ENCODE measurements around the gene COX5A.
"Not testable (repeated sequence)": the region's sequence is repeated elsewhere in the genome, so short reads cannot be mapped to it uniquely, and the experiment has no call there.

COX5A gene

DNA sequence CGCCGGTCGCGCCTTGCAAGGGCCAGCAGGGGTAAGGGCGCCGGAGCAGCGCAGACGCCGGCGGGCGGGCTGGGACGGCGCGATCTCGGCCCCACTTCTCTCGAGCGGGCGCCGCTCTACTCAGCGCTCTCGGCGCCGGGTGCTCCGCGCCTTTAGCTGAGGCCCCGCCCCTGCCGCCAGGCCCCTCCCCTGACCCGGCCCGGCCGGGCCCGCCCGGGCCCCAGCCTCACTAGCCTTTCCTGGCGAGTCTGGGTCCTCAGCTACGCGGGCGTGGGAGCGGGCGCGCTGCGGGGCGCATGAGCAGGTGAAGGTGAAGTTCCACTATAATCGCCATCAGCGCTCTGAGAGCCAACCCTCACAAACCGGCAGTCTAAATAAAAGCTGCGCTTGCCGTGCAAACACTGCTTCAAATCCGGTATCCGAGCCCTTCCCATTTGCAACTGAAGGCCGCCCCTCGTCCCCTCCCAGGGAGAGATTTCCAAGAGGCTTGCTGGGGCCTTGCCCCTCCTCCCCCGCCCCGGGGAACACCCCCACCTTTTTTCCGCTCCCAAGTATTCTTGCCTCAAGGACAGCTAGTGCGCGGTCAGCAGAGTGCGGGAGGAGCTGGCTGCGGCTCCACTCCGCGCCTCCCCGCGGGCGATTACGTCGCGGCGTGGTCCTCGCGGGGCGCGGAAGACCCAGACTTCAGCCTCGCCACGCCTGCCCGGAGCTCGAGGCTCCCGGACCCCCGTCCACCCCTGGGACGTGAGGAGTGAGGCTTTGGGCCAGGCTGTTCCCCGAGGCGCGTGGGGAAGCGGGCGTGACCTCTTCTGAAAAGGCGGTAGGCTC lies 19.0 kb upstream of the COX5A start, which contains the start of gene RPP25:
Gene RPP25, minus strand, starts transcription at position 125 of the 828 bp plus-strand sequence. CDS start 189 bp downstream, outside the sequence.
- no peak within 1 kb of the TSS for H3K27ac ChIP-seq (ENCODE audit: insufficient read depth, low read length, poor library complexity, severe bottlenecking)
- H3K9me3 ChIP-seq (ENCODE audit: control insufficient read depth, low read length) = no peaks in the 10 kb centered on the region
- peak; percentile 22 to 51 (median 44) for DNase-seq
- H3K36me3 ChIP-seq (ENCODE audit: control insufficient read depth, insufficient read depth, low read length) = no peaks in the 10 kb centered on the region
- H3K4me1 ChIP-seq (ENCODE audit: control insufficient read depth, insufficient read depth, low read length, poor library complexity, severe bottlenecking) = peaks cover 36% of the 10 kb centered on the region
- H3K27me3 ChIP-seq (replicated peaks; ENCODE audit: control insufficient read depth, insufficient read depth, low read length, poor library complexity, severe bottlenecking) = peaks cover 30% of the 10 kb centered on the region
- peak within 1 kb of the TSS; percentile 57 for H3K4me3 ChIP-seq (ENCODE audit: insufficient read depth, low read depth, low read length, poor library complexity, severe bottlenecking)

DNA sequence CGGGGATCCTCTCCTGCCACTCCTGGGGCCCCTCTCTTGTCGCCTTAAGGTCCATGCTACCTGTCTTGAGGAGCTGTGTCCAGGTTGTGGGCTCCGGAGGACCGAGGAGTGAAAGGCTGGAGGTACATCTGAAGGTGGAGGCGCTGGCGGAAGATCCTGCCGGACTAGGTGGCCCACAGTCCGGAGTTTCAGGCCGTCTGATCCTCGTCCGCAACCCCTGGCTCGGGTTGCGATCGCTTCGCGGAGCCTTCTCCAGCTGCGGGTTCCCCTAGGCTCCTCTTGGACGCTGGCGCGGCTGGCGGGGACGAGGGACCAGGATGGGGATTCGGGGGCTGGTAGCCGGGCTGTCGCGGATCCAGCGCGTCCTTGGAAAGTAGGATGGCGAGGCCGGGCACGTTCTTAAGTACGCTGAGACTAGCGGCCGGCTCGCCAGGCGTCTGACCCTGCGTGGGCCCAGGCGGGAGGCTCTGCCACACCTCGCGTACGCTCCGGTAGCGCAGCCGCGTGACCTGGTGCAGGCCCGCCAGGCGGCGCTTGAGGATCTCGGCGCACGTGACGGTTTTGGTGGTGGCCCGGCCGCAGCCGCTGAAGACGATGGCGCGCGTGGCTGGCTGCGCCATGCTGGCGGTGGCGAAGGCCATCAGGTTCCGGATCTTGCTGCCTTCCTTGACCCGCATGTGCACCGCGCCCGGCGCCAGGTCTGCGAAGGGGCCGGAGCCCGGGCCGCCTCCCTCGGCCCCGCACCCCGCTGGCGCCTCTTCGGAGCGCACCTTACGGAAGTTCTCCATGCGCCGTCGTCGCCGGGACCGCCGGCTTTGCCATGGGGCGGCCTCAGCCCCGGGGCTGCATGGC lies 18.1 kb upstream of the COX5A start:
- Histone ChIP-seq H3K36me3 (ENCODE audit: control insufficient read depth, insufficient read depth, low read length) (no peaks in the 10 kb centered on the region), H3K9me3 (ENCODE audit: control insufficient read depth, low read length) (no peaks in the 10 kb centered on the region), H3K27ac (ENCODE audit: insufficient read depth, low read length, poor library complexity, severe bottlenecking) (no peak overlapping the region), H3K4me3 (ENCODE audit: insufficient read depth, low read depth, low read length, poor library complexity, severe bottlenecking) (peak overlapping the region; percentile 57), H3K27me3 (replicated peaks; ENCODE audit: control insufficient read depth, insufficient read depth, low read length, poor library complexity, severe bottlenecking) (peaks cover 30% of the 10 kb centered on the region), H3K4me1 (ENCODE audit: control insufficient read depth, insufficient read depth, low read length, poor library complexity, severe bottlenecking) (peaks cover 36% of the 10 kb centered on the region)
- peak; percentile 20 to 27 (median 25) for DNase-seq

DNA sequence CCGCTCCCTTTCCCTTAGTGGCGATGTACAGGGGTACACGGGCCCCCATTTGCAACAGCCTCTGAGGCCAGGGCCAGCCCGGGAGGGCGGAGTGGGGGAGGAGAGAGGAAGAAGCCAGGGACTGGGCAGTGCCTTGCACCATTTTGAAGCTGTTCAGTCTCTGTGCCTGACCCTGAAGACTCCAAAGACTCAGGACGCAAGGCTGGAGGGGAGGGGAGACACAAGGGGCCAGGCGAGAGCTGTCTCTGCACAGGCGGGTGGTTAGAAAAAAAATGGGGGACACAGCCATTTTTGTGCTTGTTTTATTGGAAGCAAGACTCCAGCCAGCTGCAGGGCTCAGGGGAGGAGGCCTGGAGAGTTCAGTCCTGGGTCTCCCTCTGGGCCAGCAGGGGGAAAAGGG lies 17.1 kb upstream of the COX5A start:
- Histone ChIP-seq H3K9me3 (ENCODE audit: control insufficient read depth, low read length) (no peaks in the 10 kb centered on the region), H3K36me3 (ENCODE audit: control insufficient read depth, insufficient read depth, low read length) (no peaks in the 10 kb centered on the region), H3K4me3 (ENCODE audit: insufficient read depth, low read depth, low read length, poor library complexity, severe bottlenecking) (no peak overlapping the region), H3K4me1 (ENCODE audit: control insufficient read depth, insufficient read depth, low read length, poor library complexity, severe bottlenecking) (peaks cover 36% of the 10 kb centered on the region), H3K27me3 (replicated peaks; ENCODE audit: control insufficient read depth, insufficient read depth, low read length, poor library complexity, severe bottlenecking) (peaks cover 30% of the 10 kb centered on the region), H3K27ac (ENCODE audit: insufficient read depth, low read length, poor library complexity, severe bottlenecking) (no peak overlapping the region)
- no peak for DNase-seq

DNA sequence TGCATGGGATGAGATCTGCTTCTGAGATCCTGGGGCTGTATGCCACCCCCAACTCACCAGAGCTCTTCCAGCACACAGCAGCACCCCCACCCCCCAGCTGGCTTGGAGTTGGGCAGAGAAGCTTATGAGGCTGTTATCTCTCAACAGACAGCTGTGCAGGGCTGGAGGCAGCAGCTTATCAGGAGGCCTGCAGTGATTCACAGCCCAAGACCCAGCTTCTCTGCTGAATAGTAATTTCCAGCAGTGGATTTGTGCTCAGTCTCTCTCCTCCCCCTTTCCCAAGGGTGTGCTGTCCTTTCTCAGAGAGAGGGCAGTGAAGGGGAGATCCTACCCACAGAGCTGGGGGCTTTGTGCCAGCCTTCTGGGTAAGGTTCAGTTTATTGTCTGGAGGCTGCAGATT lies 16.6 kb upstream of the COX5A start:
- Histone ChIP-seq H3K4me1 (ENCODE audit: control insufficient read depth, insufficient read depth, low read length, poor library complexity, severe bottlenecking) (peaks cover 36% of the 10 kb centered on the region), H3K4me3 (ENCODE audit: insufficient read depth, low read depth, low read length, poor library complexity, severe bottlenecking) (no peak overlapping the region), H3K27ac (ENCODE audit: insufficient read depth, low read length, poor library complexity, severe bottlenecking) (no peak overlapping the region), H3K27me3 (replicated peaks; ENCODE audit: control insufficient read depth, insufficient read depth, low read length, poor library complexity, severe bottlenecking) (peaks cover 29% of the 10 kb centered on the region), H3K9me3 (ENCODE audit: control insufficient read depth, low read length) (no peaks in the 10 kb centered on the region), H3K36me3 (ENCODE audit: control insufficient read depth, insufficient read depth, low read length) (no peaks in the 10 kb centered on the region)
- no peak for DNase-seq

DNA sequence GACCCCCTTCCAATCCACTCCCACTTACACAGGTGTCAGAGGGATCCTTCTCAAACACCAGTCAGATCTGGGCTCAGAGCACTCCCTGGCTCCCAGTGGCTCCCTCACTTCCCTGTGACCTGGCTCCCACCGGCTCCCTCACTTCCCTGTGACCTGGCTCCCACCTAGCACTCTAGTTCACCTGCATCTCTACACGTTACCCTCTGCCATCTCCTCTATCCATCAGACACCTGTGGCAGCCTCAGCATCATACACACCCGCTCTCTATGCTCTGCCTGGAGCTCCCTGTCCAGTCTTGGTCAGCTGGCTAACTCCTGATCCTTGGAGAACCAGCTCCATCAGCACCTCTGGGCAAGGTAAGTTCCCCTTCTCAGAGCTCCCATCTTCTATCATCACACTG lies 13.1 kb upstream of the COX5A start:
- peaks cover 5% of the 10 kb centered on the region for H3K4me1 ChIP-seq (ENCODE audit: control insufficient read depth, insufficient read depth, low read length, poor library complexity, severe bottlenecking)
- H3K36me3 ChIP-seq (ENCODE audit: control insufficient read depth, insufficient read depth, low read length) = no peaks in the 10 kb centered on the region
- DNase-seq = no peak
- H3K27me3 ChIP-seq (replicated peaks; ENCODE audit: control insufficient read depth, insufficient read depth, low read length, poor library complexity, severe bottlenecking) = no peaks in the 10 kb centered on the region
- H3K4me3 ChIP-seq (ENCODE audit: insufficient read depth, low read depth, low read length, poor library complexity, severe bottlenecking) = no peak overlapping the region
- H3K9me3 ChIP-seq (ENCODE audit: control insufficient read depth, low read length) = no peaks in the 10 kb centered on the region
- no peak overlapping the region for H3K27ac ChIP-seq (ENCODE audit: insufficient read depth, low read length, poor library complexity, severe bottlenecking)

DNA sequence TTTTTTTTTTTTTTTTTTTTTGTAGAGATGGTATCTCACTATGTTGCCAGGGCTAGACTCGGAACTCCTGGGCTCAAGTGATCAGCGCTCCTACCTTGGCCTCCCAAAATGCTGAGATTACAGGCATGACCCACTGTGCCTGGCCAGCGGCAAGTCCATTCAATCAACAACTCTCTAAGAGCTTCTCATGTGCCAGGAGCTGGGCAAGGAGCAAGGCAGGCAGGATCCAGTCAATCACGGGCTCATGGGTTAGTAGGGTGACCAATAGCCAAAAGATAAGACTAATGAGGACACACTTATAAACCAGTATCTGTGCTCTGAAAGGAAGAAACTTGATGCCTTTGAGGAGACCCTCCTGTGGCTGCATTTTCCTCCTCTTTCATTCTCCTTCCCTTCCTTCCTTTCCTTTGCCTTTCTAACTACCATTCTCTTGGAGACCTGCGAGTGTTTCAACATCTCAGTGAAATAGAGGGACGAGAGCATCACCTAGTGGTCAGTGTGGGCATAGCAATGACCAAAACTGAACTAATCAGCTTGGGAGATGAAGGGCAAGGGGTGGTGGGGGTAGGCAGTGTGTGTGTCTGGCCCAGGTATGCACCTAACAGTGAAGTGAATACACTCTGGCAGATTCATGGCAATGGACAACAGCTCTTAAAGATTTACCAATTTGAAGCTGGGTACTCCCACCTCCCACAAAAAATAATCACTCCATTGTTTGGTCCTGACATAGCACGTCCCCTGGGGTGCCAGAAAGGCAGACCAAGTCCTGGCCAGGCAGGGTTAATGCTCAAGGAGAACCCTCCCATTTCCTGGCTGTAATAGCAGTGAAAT lies 12.4 kb upstream of the COX5A start:
- Histone ChIP-seq H3K4me1 (ENCODE audit: control insufficient read depth, insufficient read depth, low read length, poor library complexity, severe bottlenecking) (no peaks in the 10 kb centered on the region), H3K27ac (ENCODE audit: insufficient read depth, low read length, poor library complexity, severe bottlenecking) (no peak overlapping the region), H3K9me3 (ENCODE audit: control insufficient read depth, low read length) (no peaks in the 10 kb centered on the region), H3K27me3 (replicated peaks; ENCODE audit: control insufficient read depth, insufficient read depth, low read length, poor library complexity, severe bottlenecking) (no peaks in the 10 kb centered on the region), H3K4me3 (ENCODE audit: insufficient read depth, low read depth, low read length, poor library complexity, severe bottlenecking) (no peak overlapping the region), H3K36me3 (ENCODE audit: control insufficient read depth, insufficient read depth, low read length) (no peaks in the 10 kb centered on the region)
- DNase-seq = peak; percentile 52 to 65 (median 59)

DNA sequence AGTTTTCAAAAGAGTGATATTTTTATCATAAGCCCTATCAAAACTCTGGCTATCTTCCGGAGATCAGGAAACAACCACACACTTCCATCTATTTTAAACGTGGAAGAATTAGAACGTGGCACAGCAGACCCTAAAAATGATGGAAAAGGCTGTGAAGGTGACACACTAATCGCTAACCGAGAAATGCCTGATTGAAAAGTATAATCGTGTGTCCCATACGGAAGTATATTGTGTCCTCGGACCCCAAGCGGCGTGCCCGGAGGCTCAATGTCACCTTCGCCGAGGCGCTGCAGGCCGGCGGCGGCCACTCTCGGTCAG lies 642 bp downstream of the COX5A start:
- H3K36me3 ChIP-seq (ENCODE audit: control insufficient read depth, insufficient read depth, low read length) = no peaks in the 10 kb centered on the region
- DNase-seq = no peak
- peak overlapping the region; percentile 80 for H3K27ac ChIP-seq (ENCODE audit: insufficient read depth, low read length, poor library complexity, severe bottlenecking)
- H3K4me1 ChIP-seq (ENCODE audit: control insufficient read depth, insufficient read depth, low read length, poor library complexity, severe bottlenecking) = peaks cover 14% of the 10 kb centered on the region
- no peaks in the 10 kb centered on the region for H3K27me3 ChIP-seq (replicated peaks; ENCODE audit: control insufficient read depth, insufficient read depth, low read length, poor library complexity, severe bottlenecking)
- peak overlapping the region; percentile 99 for H3K4me3 ChIP-seq (ENCODE audit: insufficient read depth, low read depth, low read length, poor library complexity, severe bottlenecking)
- no peaks in the 10 kb centered on the region for H3K9me3 ChIP-seq (ENCODE audit: control insufficient read depth, low read length)

DNA sequence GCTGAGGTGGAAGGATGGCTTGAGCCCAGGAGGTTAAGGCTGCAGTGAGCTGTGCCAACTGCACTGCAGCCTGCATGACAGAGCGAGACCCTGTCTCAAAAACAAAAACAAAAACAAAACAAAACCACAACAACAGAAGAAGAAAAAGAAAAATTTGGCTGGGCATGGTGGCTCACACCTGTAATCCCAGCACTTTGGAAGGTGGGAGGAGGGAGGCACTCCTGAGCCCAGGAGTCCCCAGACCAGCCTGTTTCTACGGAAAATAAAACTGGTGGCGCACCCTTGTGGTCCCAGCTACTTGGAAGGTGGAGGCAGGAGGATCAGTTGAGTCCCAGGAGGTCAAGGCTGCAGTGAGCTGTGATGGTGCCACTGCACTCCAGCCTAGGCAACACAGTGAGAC lies 2.7 kb downstream of the COX5A start:
- not testable (repeated sequence) for H3K27ac ChIP-seq (ENCODE audit: insufficient read depth, low read length, poor library complexity, severe bottlenecking); H3K4me3 ChIP-seq (ENCODE audit: insufficient read depth, low read depth, low read length, poor library complexity, severe bottlenecking); H3K27me3 ChIP-seq (replicated peaks; ENCODE audit: control insufficient read depth, insufficient read depth, low read length, poor library complexity, severe bottlenecking); H3K36me3 ChIP-seq (ENCODE audit: control insufficient read depth, insufficient read depth, low read length); H3K9me3 ChIP-seq (ENCODE audit: control insufficient read depth, low read length); DNase-seq
- peaks cover 14% of the 10 kb centered on the region for H3K4me1 ChIP-seq (ENCODE audit: control insufficient read depth, insufficient read depth, low read length, poor library complexity, severe bottlenecking)

DNA sequence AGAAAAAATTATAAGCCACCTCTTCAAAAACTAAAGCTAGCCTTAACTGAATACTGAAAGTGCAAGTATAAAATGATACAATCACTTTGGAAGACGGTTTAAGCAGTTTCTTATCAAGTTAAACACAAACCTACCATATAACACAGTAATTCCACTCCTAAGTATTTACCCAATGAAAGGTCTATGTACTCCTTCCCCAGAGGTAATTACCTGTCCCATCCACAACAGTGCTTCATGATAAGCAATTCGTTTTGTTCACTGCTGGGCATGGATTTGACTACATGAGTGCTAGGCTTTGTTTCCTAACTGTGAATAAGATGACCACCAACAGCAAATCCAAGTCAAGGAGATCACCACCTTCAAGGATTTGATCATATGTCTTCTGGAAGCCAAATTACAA lies 4.3 kb downstream of the COX5A start:
- no peak for DNase-seq
- H3K36me3 ChIP-seq (ENCODE audit: control insufficient read depth, insufficient read depth, low read length) = peaks cover 10% of the 10 kb centered on the region
- H3K4me1 ChIP-seq (ENCODE audit: control insufficient read depth, insufficient read depth, low read length, poor library complexity, severe bottlenecking) = peaks cover 14% of the 10 kb centered on the region
- no peak overlapping the region for H3K27ac ChIP-seq (ENCODE audit: insufficient read depth, low read length, poor library complexity, severe bottlenecking)
- no peak overlapping the region for H3K4me3 ChIP-seq (ENCODE audit: insufficient read depth, low read depth, low read length, poor library complexity, severe bottlenecking)
- H3K27me3 ChIP-seq (replicated peaks; ENCODE audit: control insufficient read depth, insufficient read depth, low read length, poor library complexity, severe bottlenecking) = no peaks in the 10 kb centered on the region
- no peaks in the 10 kb centered on the region for H3K9me3 ChIP-seq (ENCODE audit: control insufficient read depth, low read length)

Data from effector memory CD4-positive, alpha-beta T cell (primary cell).